ENCODE data around the gene KLC1.

KLC1 gene

GRCh38 chr14:103656031-103656755, 27.2 kb downstream of the KLC1 start:
- Histone ChIP-seq H3K36me3 (ENCODE audit: low read length) (peaks cover 18% of the 10 kb centered on the region; the same call in 1 of the 2 replicates), H3K9me2 (replicated peaks; ENCODE audit: insufficient read depth, low read length) (no peaks in the 10 kb centered on the region), H3K27ac (ENCODE audit: low read depth, low read length) (no peak overlapping the region), H2AFZ (ENCODE audit: low read depth, low read length, severe bottlenecking) (no peak overlapping the region), H3K27me3 (ENCODE audit: low read length) (no peaks in the 10 kb centered on the region), H4K20me1 (ENCODE audit: low read depth, low read length) (no peaks in the 10 kb centered on the region), H3F3A (ENCODE audit: insufficient read depth) (no peaks in the 10 kb centered on the region), H3K4me3 (ENCODE audit: insufficient read depth, low read length, poor library complexity, severe bottlenecking) (no peak overlapping the region), H3K9ac (ENCODE audit: low read length) (no peak overlapping the region), H3K79me2 (ENCODE audit: insufficient read depth, low read length) (peaks cover 33% of the 10 kb centered on the region), H3K4me2 (ENCODE audit: low read depth, low read length, poor library complexity, severe bottlenecking) (no peak overlapping the region), H3K9me3 (ENCODE audit: insufficient read depth, low read length) (no peaks in the 10 kb centered on the region)
- TF ChIP-seq EZH2phosphoT487 (conservative IDR thresholded peaks at IDR 0.05; ENCODE audit: low read length) = no peak

DNA sequence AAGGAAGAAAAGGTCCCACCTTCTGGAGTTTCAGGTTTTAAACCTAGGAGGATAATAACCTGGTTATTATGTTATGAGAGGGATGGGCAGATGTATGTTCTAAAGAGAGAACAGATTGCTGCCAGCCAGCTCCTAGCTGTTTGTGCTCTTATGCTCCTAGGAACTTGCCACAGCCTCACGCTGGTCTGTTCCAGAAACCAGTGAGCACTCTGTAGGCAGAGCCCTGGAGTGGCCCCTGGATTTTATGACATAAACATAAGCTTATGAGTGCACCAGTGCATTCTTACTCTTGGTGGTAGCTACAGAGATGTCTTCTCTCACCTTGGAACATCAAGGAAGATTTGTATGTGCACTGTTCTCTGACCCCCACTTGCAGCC, 27.7 kb downstream of the KLC1 start:
- Histone ChIP-seq H3K9me3 (ENCODE audit: insufficient read depth, low read length) (no peaks in the 10 kb centered on the region), H3K9ac (ENCODE audit: low read length) (no peak overlapping the region), H2AFZ (ENCODE audit: low read depth, low read length, severe bottlenecking) (no peak overlapping the region), H3K4me2 (ENCODE audit: low read depth, low read length, poor library complexity, severe bottlenecking) (no peak overlapping the region), H3K36me3 (ENCODE audit: low read length) (peaks cover 18% of the 10 kb centered on the region; the same call in 1 of the 2 replicates), H3K4me3 (ENCODE audit: insufficient read depth, low read length, poor library complexity, severe bottlenecking) (no peak overlapping the region), H3F3A (ENCODE audit: insufficient read depth) (no peaks in the 10 kb centered on the region), H4K20me1 (ENCODE audit: low read depth, low read length) (no peaks in the 10 kb centered on the region), H3K27ac (ENCODE audit: low read depth, low read length) (no peak overlapping the region), H3K9me2 (replicated peaks; ENCODE audit: insufficient read depth, low read length) (no peaks in the 10 kb centered on the region), H3K27me3 (ENCODE audit: low read length) (no peaks in the 10 kb centered on the region), H3K79me2 (ENCODE audit: insufficient read depth, low read length) (peaks cover 28% of the 10 kb centered on the region)
- TF ChIP-seq CTCF (IDR thresholded peaks at IDR 0.05; ENCODE audit: insufficient read depth, low read length, poor library complexity, severe bottlenecking) (no peak), EZH2phosphoT487 (conservative IDR thresholded peaks at IDR 0.05; ENCODE audit: low read length) (no peak)

DNA sequence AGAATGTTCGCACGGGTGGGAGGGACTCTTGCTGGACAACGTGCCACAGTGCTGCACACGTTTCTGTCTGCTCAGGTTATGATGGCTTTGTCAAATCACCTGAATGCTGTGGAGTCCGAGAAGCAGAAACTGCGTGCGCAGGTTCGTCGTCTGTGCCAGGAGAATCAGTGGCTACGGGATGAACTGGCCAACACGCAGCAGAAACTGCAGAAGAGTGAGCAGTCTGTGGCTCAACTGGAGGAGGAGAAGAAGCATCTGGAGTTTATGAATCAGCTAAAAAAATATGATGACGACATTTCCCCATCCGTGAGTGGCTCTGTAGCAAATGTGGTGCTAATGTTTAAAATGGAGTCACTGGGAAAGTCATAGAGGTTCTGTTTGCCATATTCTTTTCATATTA, 28.5 kb downstream of the KLC1 start:
- Histone ChIP-seq H2AFZ (ENCODE audit: low read depth, low read length, severe bottlenecking) (no peak overlapping the region), H3K9me2 (replicated peaks; ENCODE audit: insufficient read depth, low read length) (no peaks in the 10 kb centered on the region), H3K4me2 (ENCODE audit: low read depth, low read length, poor library complexity, severe bottlenecking) (no peak overlapping the region), H3K9me3 (ENCODE audit: insufficient read depth, low read length) (no peaks in the 10 kb centered on the region), H3K27ac (ENCODE audit: low read depth, low read length) (no peak overlapping the region), H3F3A (ENCODE audit: insufficient read depth) (no peaks in the 10 kb centered on the region), H3K4me3 (ENCODE audit: insufficient read depth, low read length, poor library complexity, severe bottlenecking) (no peak overlapping the region), H4K20me1 (ENCODE audit: low read depth, low read length) (no peaks in the 10 kb centered on the region), H3K36me3 (ENCODE audit: low read length) (peaks cover 18% of the 10 kb centered on the region; the same call in 1 of the 2 replicates), H3K27me3 (ENCODE audit: low read length) (no peaks in the 10 kb centered on the region), H3K79me2 (ENCODE audit: insufficient read depth, low read length) (peaks cover 20% of the 10 kb centered on the region), H3K9ac (ENCODE audit: low read length) (no peak overlapping the region)
- no peak for TF ChIP-seq EZH2phosphoT487 (conservative IDR thresholded peaks at IDR 0.05; ENCODE audit: low read length)
- no peak for TF ChIP-seq CTCF (IDR thresholded peaks at IDR 0.05; ENCODE audit: insufficient read depth, low read length, poor library complexity, severe bottlenecking)

DNA sequence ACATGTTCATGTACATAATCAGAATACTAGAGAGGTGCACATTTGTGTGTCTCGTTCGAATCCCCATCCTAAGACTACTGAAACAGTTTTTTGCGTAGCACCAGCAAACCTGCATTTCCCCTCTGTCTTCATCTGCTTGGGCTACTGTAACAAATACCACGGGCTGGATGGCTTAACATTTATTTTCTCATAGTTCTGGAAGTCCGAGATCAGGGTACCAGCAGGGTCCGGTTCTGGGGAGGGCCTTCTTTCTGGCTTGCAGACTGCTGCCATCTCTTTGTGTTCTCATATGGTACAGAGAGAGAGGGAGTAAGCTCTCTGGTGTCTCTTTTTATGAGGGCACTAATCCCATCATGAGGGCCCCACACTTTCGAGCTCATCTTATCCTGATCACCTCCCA, 30.6 kb downstream of the KLC1 start:
- H3K27me3 ChIP-seq (ENCODE audit: low read length) = no peaks in the 10 kb centered on the region
- no peak overlapping the region for H3K4me3 ChIP-seq (ENCODE audit: insufficient read depth, low read length, poor library complexity, severe bottlenecking)
- H3K79me2 ChIP-seq (ENCODE audit: insufficient read depth, low read length) = 0 out of 2 replicates have a peak, but pooled peaks cover 5% of the 10 kb centered on the region
- H3K9ac ChIP-seq (ENCODE audit: low read length) = no peak overlapping the region
- no peak overlapping the region for H3K4me2 ChIP-seq (ENCODE audit: low read depth, low read length, poor library complexity, severe bottlenecking)
- TF ChIP-seq CTCF (IDR thresholded peaks at IDR 0.05; ENCODE audit: insufficient read depth, low read length, poor library complexity, severe bottlenecking) = no peak
- no peak for TF ChIP-seq EZH2phosphoT487 (conservative IDR thresholded peaks at IDR 0.05; ENCODE audit: low read length)
- peaks cover 11% of the 10 kb centered on the region; the same call in 1 of the 2 replicates for H3K36me3 ChIP-seq (ENCODE audit: low read length)
- H3F3A ChIP-seq (ENCODE audit: insufficient read depth) = no peaks in the 10 kb centered on the region
- H3K27ac ChIP-seq (ENCODE audit: low read depth, low read length) = no peak overlapping the region
- no peaks in the 10 kb centered on the region for H3K9me3 ChIP-seq (ENCODE audit: insufficient read depth, low read length)
- H3K9me2 ChIP-seq (replicated peaks; ENCODE audit: insufficient read depth, low read length) = no peaks in the 10 kb centered on the region
- H2AFZ ChIP-seq (ENCODE audit: low read depth, low read length, severe bottlenecking) = no peak overlapping the region
- H4K20me1 ChIP-seq (ENCODE audit: low read depth, low read length) = no peaks in the 10 kb centered on the region

Measured in SU-DHL-6 (cell line).